HepG2 (cell line): ENCODE data around the gene PCTP. TPM values are rescaled to one million over a fixed set of nuclear protein-coding genes. Genes with fewer than 3 reads are reported as not detected.
A peak's percentile ranks its signal among the peaks of the same experiment; 100 is the strongest.

Source experiments
- ATAC-seq: fragments of 200-7000 bp; cut with Tn5 transposase; 3 replicates; pipeline ENCODE4 v1.9.1; 2020; ENCODE audit warnings: mild to moderate bottlenecking, moderate library complexity
- BruUV-seq: library from RNA; stranded (reverse); fragments of 400-500 nt; replicated peaks from 2 replicates; lab custom pipeline; 2021; lab: Mats Ljungman, UMichigan
- CTCF ChIA-PET: fragments of 300-600 bp; formaldehyde crosslinking; extraction: SDS; loops from one replicate; lab custom pipeline; 2021; ENCODE audit warnings: low total read pairs, inconsistent platforms, low intra/inter-chr PET ratio; lab: Yijun Ruan, JAX
- POLR2A ChIA-PET: fragments of 350-600 bp; sonication (Branson Sonifier 250); formaldehyde crosslinking; loops from one replicate; lab custom pipeline; 2020; ENCODE audit warnings: antibody characterized with exemption, inconsistent platforms; lab: Yijun Ruan, JAX
- DNase-seq: peaks from one replicate; pipeline ENCODE4 v3.0.0-alpha.2; 2015; ENCODE audit warnings: low spot score
- FAIRE-seq: peaks from 3 replicates; lab custom pipeline; 2011; peaks lifted over from hg19 to GRCh38; lab: Jason Lieb, UNC
- H2AFZ ChIP-seq: one replicate; pipeline ENCODE4 v1.6.1; 2011; ENCODE audit warnings: low read length, inconsistent platforms
- H3K27ac ChIP-seq: fragments of 300-600 bp; 3 replicates; pipeline ENCODE4 v1.8.0; 2011; ENCODE audit warnings: mixed run types, mild to moderate bottlenecking, mixed read lengths, low read length, inconsistent platforms; ENCODE audit not compliant: insufficient read depth; ENCODE audit errors: extremely low read length
- H3K27me3 ChIP-seq, 2 experiments: fragments of 200-600 bp in 1 of 2; 2 replicates in 1 of 2; 3 replicates in 1 of 2; pipeline versions ENCODE4 v1.6.0 to v1.8.0; 2011; ENCODE audit warnings: low read length in 2 of 2, mild to moderate bottlenecking in 2 of 2, moderate library complexity in 2 of 2, inconsistent platforms in 1 of 2; ENCODE audit not compliant: insufficient read depth in 2 of 2, control insufficient read depth in 1 of 2
- H3K36me3 ChIP-seq, 2 experiments: fragments of 200-600 bp in 1 of 2; replicated peaks in 1 of 2; 2 replicates in 1 of 2; 3 replicates in 1 of 2; pipeline versions ENCODE4 v1.5.1 to v1.8.0; 2011; ENCODE audit warnings: low read length in 2 of 2, inconsistent platforms in 1 of 2; ENCODE audit not compliant: insufficient read depth in 2 of 2, control insufficient read depth in 1 of 2
- H3K4me1 ChIP-seq: 2 replicates; pipeline ENCODE4 v1.5.1; 2012; ENCODE audit warnings: low read length, inconsistent platforms; ENCODE audit not compliant: insufficient read depth
- H3K4me2 ChIP-seq: 2 replicates; pipeline ENCODE4 v1.6.0; 2011; ENCODE audit warnings: low read depth, low read length, inconsistent platforms
- H3K4me3 ChIP-seq, 3 experiments: fragments of 200-600 bp in 1 of 3; sonication (generic), shearing (Covaris generic) in 1 of 3; replicated peaks in 1 of 3; 2 replicates each; pipeline ENCODE4 v1.5.1; 2011 to 2016; ENCODE audit warnings: low read length in 3 of 3, inconsistent platforms in 2 of 3, low read depth in 2 of 3, mild to moderate bottlenecking in 2 of 3, control low read depth in 1 of 3, mixed read lengths in 1 of 3; ENCODE audit not compliant: insufficient read depth in 1 of 3
- H3K79me2 ChIP-seq: one replicate; pipeline ENCODE4 v1.6.1; 2011; ENCODE audit warnings: low read length, inconsistent platforms; ENCODE audit not compliant: insufficient read depth
- H3K9ac ChIP-seq: 2 replicates; pipeline ENCODE4 v1.6.0; 2011; ENCODE audit warnings: mild to moderate bottlenecking, low read depth, low read length, inconsistent platforms; ENCODE audit not compliant: insufficient read depth
- H3K9me3 ChIP-seq: 2 replicates; pipeline ENCODE4 v1.5.1; 2012; ENCODE audit warnings: mild to moderate bottlenecking, low read length
- H4K20me1 ChIP-seq: 2 replicates; pipeline ENCODE4 v1.6.0; 2011; ENCODE audit warnings: inconsistent platforms, mild to moderate bottlenecking, low read length, moderate library complexity; ENCODE audit not compliant: insufficient read depth
- MIXL1 ChIP-seq: IDR thresholded peaks from 2 replicates; pipeline ENCODE4 v1.6.1; 2016
- RAD21 ChIP-seq: fragments of 450-650 bp; formaldehyde crosslinking; IDR thresholded peaks from 2 replicates; pipeline ENCODE4 v1.5.0; 2020; ENCODE audit warnings: mild to moderate bottlenecking
- SMC3 ChIP-seq: IDR thresholded peaks from 2 replicates; pipeline ENCODE4 v1.6.1; 2011; ENCODE audit warnings: low read length, improper control_type of control experiment
- STAG1 ChIP-seq: sonication (generic); formaldehyde crosslinking; IDR thresholded peaks from 2 replicates; pipeline ENCODE4 v1.4.0; 2020; ENCODE audit warnings: missing genetic modification reagents
- ZNF652 ChIP-seq: IDR thresholded peaks from 2 replicates; pipeline ENCODE4 v1.6.1; 2016; ENCODE audit warnings: low read depth, borderline replicate concordance
- WGBS: methylation state at CpG from one replicate; pipeline ENCODE4 v1.1.6; 2017; ENCODE audit warnings: low lambda C conversion rate; 5-methylcytosine and 5-hydroxymethylcytosine counted together
- in situ Hi-C: cut with HindIII; loops from 2 replicates; pipeline ENCODE4 v1.10.0; 2017; ENCODE audit warnings: low pct_unique_long_range_greater_than_20kb; ENCODE audit not compliant: extremely low pct_ligation_motif_present
- intact Hi-C: fragments of 100-400 bp; cut with micrococcal nuclease; formaldehyde crosslinking; loops from one replicate; pipeline ENCODE4 v1.10.0; 2022; ENCODE audit not compliant: unreplicated experiment
- polyA plus RNA-seq, 8 experiments: library from polyadenylated mRNA; depleted of rRNA in 3 of 8; stranded (reverse) in 7 of 8; unstranded in 1 of 8; fragments of >200 nt; fragmentation: Illumina TruSeq in 4 of 8; extraction: Trizol in 4 of 8; gene quantifications; 2 replicates each; pipeline versions ENCODE4 v1.2.1 to v1.2.3, GENCODE V29; 2011 to 2016; ENCODE audit warnings: low read depth in 4 of 8, missing spikeins in 1 of 8, mixed read lengths in 1 of 8; ENCODE audit not compliant: insufficient read depth in 1 of 8
- total RNA-seq, 5 experiments: library from RNA; depleted of rRNA; stranded (reverse); fragments of >200 nt; fragmentation: Illumina TruSeq; extraction: Trizol; gene quantifications; 2 replicates each; pipeline ENCODE4 v1.2.3, GENCODE V29; 2016; ENCODE audit warnings: low read depth in 1 of 5
- TF ChIP-seq, protein P1 (sequence below): sonication (generic); formaldehyde crosslinking; IDR thresholded peaks from 2 replicates; pipeline ENCODE4 v1.5.1; 2020; ENCODE audit warnings: missing genetic modification reagents, mild to moderate bottlenecking, borderline replicate concordance
- TF ChIP-seq, protein P2 (sequence below): IDR thresholded peaks from 2 replicates; pipeline ENCODE4 v1.6.1; 2012; ENCODE audit warnings: low read depth, low read length, improper control_type of control experiment
- TF ChIP-seq, protein P3 (sequence below): sonication (generic); formaldehyde crosslinking; IDR thresholded peaks from 2 replicates; pipeline ENCODE4 v1.5.0; 2020; ENCODE audit warnings: mild to moderate bottlenecking, missing genetic modification reagents, moderate library complexity
- TF ChIP-seq, protein P4 (sequence below): sonication (generic); formaldehyde crosslinking; IDR thresholded peaks from 2 replicates; pipeline ENCODE4 v1.4.0; 2020; ENCODE audit warnings: missing genetic modification reagents
- TF ChIP-seq, protein P5 (sequence below): sonication (generic); formaldehyde crosslinking; IDR thresholded peaks from 2 replicates; pipeline ENCODE4 v1.8.0; 2022; ENCODE audit warnings: missing genetic modification reagents, mild to moderate bottlenecking, inconsistent platforms, borderline replicate concordance

Gene PCTP
- total and polyA plus RNA-seq, 2 of the 13 experiments (the other 11 are each of a cell fraction or from before 2014, with no cell fraction given), result 37.1 to 50.7 TPM

DNA sequence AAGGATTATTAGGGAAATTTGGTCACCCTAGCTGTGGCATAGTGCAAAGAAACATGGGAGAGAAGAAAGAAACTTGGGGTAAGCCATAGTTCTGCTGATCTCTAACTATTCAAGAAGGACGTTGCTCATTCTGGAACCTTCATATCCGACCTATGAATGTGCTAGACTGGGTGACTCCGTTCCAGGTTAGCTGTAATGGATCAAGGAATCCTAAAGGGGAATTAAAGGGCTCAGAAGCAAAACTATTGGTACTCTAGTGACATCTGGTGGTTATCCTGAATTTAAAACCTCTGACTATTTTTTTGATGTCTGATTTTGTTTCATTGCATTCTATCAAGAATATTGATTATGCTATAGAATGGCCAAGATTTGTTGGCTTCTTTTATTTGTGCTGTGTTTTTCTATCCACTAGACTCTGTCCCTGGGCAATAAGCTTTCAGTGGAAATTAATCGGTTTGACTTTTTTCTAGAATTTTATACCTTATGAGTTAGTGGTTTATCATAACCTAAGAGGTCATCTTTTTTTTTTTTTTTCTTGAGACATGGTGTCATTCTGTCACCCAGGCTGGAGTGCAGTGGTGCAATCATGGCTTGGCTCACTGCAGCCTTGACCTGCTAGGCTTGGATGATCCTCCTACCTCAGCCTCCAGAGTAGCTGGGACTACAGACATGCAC, 19.5 kb downstream of the PCTP start:
- peaks cover 26% of the 10 kb centered on the region for H3K4me1 ChIP-seq
- no peak overlapping the region for H3K4me3 ChIP-seq
- 61% methylated on average over 4 of the region's 4 CpGs for WGBS
- POLR2A ChIA-PET, result interaction anchor here (0.8 kb wide), 1 partner anchor 28 kb away, joined by 3 read pairs; no protein-coding TSS in a partner anchor
- ATAC-seq, result peak; percentile 67
- TF ChIP-seq, protein P1, sequence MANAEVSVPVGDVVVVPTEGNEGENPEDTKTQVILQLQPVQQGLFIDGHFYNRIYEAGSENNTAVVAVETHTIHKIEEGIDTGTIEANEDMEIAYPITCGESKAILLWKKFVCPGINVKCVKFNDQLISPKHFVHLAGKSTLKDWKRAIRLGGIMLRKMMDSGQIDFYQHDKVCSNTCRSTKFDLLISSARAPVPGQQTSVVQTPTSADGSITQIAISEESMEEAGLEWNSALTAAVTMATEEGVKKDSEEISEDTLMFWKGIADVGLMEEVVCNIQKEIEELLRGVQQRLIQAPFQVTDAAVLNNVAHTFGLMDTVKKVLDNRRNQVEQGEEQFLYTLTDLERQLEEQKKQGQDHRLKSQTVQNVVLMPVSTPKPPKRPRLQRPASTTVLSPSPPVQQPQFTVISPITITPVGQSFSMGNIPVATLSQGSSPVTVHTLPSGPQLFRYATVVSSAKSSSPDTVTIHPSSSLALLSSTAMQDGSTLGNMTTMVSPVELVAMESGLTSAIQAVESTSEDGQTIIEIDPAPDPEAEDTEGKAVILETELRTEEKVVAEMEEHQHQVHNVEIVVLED (CRISPR knock-in tag), result no peak
- TF ChIP-seq, protein P2, sequence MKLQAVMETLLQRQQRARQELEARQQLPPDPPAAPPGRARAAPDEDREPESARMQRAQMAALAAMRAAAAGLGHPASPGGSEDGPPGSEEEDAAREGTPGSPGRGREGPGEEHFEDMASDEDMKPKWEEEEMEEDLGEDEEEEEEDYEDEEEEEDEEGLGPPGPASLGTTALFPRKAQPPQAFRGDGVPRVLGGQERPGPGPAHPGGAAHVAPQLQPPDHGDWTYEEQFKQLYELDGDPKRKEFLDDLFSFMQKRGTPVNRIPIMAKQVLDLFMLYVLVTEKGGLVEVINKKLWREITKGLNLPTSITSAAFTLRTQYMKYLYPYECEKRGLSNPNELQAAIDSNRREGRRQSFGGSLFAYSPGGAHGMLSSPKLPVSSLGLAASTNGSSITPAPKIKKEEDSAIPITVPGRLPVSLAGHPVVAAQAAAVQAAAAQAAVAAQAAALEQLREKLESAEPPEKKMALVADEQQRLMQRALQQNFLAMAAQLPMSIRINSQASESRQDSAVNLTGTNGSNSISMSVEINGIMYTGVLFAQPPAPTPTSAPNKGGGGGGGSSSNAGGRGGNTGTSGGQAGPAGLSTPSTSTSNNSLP, result 0 out of 2 replicates have a peak, but pooled peaks have one; percentile 25
- TF ChIP-seq MIXL1 (CRISPR knock-in tag) (peak; percentile 54; the same call in 1 of the 2 replicates), ZNF652 (CRISPR knock-in tag) (0 out of 2 replicates have a peak, but pooled peaks have one; percentile 9), SMC3 (peak; percentile 84), RAD21 (CRISPR knock-in tag) (peak; percentile 79), STAG1 (CRISPR knock-in tag) (peak; percentile 86)
- TF ChIP-seq, protein P3, sequence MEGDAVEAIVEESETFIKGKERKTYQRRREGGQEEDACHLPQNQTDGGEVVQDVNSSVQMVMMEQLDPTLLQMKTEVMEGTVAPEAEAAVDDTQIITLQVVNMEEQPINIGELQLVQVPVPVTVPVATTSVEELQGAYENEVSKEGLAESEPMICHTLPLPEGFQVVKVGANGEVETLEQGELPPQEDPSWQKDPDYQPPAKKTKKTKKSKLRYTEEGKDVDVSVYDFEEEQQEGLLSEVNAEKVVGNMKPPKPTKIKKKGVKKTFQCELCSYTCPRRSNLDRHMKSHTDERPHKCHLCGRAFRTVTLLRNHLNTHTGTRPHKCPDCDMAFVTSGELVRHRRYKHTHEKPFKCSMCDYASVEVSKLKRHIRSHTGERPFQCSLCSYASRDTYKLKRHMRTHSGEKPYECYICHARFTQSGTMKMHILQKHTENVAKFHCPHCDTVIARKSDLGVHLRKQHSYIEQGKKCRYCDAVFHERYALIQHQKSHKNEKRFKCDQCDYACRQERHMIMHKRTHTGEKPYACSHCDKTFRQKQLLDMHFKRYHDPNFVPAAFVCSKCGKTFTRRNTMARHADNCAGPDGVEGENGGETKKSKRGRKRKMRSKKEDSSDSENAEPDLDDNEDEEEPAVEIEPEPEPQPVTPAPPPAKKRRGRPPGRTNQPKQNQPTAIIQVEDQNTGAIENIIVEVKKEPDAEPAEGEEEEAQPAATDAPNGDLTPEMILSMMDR (CRISPR knock-in tag), result peak; percentile 66
- TF ChIP-seq, protein P4, sequence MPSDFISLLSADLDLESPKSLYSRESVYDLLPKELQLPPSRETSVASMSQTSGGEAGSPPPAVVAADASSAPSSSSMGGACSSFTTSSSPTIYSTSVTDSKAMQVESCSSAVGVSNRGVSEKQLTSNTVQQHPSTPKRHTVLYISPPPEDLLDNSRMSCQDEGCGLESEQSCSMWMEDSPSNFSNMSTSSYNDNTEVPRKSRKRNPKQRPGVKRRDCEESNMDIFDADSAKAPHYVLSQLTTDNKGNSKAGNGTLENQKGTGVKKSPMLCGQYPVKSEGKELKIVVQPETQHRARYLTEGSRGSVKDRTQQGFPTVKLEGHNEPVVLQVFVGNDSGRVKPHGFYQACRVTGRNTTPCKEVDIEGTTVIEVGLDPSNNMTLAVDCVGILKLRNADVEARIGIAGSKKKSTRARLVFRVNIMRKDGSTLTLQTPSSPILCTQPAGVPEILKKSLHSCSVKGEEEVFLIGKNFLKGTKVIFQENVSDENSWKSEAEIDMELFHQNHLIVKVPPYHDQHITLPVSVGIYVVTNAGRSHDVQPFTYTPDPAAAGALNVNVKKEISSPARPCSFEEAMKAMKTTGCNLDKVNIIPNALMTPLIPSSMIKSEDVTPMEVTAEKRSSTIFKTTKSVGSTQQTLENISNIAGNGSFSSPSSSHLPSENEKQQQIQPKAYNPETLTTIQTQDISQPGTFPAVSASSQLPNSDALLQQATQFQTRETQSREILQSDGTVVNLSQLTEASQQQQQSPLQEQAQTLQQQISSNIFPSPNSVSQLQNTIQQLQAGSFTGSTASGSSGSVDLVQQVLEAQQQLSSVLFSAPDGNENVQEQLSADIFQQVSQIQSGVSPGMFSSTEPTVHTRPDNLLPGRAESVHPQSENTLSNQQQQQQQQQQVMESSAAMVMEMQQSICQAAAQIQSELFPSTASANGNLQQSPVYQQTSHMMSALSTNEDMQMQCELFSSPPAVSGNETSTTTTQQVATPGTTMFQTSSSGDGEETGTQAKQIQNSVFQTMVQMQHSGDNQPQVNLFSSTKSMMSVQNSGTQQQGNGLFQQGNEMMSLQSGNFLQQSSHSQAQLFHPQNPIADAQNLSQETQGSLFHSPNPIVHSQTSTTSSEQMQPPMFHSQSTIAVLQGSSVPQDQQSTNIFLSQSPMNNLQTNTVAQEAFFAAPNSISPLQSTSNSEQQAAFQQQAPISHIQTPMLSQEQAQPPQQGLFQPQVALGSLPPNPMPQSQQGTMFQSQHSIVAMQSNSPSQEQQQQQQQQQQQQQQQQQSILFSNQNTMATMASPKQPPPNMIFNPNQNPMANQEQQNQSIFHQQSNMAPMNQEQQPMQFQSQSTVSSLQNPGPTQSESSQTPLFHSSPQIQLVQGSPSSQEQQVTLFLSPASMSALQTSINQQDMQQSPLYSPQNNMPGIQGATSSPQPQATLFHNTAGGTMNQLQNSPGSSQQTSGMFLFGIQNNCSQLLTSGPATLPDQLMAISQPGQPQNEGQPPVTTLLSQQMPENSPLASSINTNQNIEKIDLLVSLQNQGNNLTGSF (CRISPR knock-in tag), result no peak
- TF ChIP-seq, protein P5, sequence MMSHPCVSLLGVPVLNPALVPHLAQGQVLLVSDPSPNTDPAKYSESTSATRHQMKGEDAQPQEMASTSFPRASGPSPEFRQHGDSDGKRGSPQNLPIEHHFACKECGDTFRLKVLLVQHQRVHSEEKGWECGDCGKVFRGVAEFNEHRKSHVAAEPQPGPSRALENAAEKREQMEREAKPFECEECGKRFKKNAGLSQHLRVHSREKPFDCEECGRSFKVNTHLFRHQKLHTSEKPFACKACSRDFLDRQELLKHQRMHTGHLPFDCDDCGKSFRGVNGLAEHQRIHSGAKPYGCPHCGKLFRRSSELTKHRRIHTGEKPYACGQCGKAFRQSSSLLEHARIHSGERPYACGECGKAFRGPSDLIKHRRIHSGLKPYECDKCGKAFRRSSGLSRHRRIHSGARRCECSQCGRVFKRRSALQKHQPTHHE, result no peak
- TF ChIP-seq, all 625 proteins: peak for 7
- Histone ChIP-seq H3K9ac (no peak overlapping the region), H3K4me2 (no peak overlapping the region), H3K79me2 (peaks cover 2% of the 10 kb centered on the region), H2AFZ (no peak overlapping the region), H3K27ac (no peak overlapping the region), H4K20me1 (no peaks in the 10 kb centered on the region), H3K27me3 (no peaks in the 10 kb centered on the region), H3K9me3 (no peaks in the 10 kb centered on the region), H3K36me3 (peaks cover 11 to 37% of the 10 kb centered on the region in 2 experiments)
- intact Hi-C loops, result loop anchor here (1.0 to 2.0 kb wide), 4 partner anchors 8 to 244 kb away; no protein-coding TSS in a partner anchor
- FAIRE-seq (peak; percentile 62), DNase-seq (peak; percentile 68)
- CTCF ChIA-PET, result interaction anchor here (1.5 to 2.6 kb wide), 3 partner anchors 28 to 244 kb away, joined by 10 to 45 read pairs (median 17); no protein-coding TSS in a partner anchor
- in situ Hi-C loops, result loop anchor here (5.0 to 25.0 kb wide), 3 partner anchors 33 to 383 kb away; no protein-coding TSS in a partner anchor
- BruUV-seq, result no TSS peak
